Muscle of leg (tissue), 11 donors: ENCODE data around the gene ARHGEF37. TPM values are rescaled to one million over a fixed set of nuclear protein-coding genes. Genes with fewer than 3 reads are reported as not detected.
"Not testable (repeated sequence)": the region's sequence is repeated elsewhere in the genome, so short reads cannot be mapped to it uniquely, and the experiment has no call there.

Experiments used
- DNase-seq: peaks from one replicate; pipeline ENCODE4 v3.0.0; 2013
- H3K27ac ChIP-seq: one replicate; pipeline ENCODE4 v1.5.1; 2013; ENCODE audit warnings: mild to moderate bottlenecking, low read length, control low read depth
- H3K27me3 ChIP-seq: one replicate; pipeline ENCODE4 v1.6.1; 2013; ENCODE audit warnings: low read length; ENCODE audit not compliant: control insufficient read depth, insufficient read depth
- H3K36me3 ChIP-seq: one replicate; pipeline ENCODE4 v1.6.1; 2013; ENCODE audit warnings: low read length; ENCODE audit not compliant: control insufficient read depth, insufficient read depth
- H3K4me1 ChIP-seq: one replicate; pipeline ENCODE4 v1.6.1; 2013; ENCODE audit warnings: low read length; ENCODE audit not compliant: control insufficient read depth, insufficient read depth
- H3K4me3 ChIP-seq: one replicate; pipeline ENCODE4 v1.5.1; 2013; ENCODE audit warnings: low read length, control low read depth
- H3K9me3 ChIP-seq: replicated peaks from 2 replicates; pipeline ENCODE4 v1.6.1; 2013; ENCODE audit warnings: low read depth, low read length; ENCODE audit not compliant: control insufficient read depth
- WGBS: methylation state at CpG from one replicate; pipeline ENCODE4 v1.1.5; 2013; ENCODE audit warnings: missing lambda C conversion rate; ENCODE audit not compliant: insufficient coverage; 5-methylcytosine and 5-hydroxymethylcytosine counted together
- polyA plus RNA-seq, 8 donors: library from polyadenylated mRNA; unstranded; fragments of 120-200 nt; gene quantifications; one replicate each; pipeline versions ENCODE4 v1.2.1 to v1.2.3, GENCODE V29; 2013; ENCODE audit warnings: inconsistent platforms in 1 of 8, low replicate concordance in 1 of 8; ENCODE audit not compliant: insufficient read length in 8 of 8, insufficient read depth in 1 of 8
- total RNA-seq: library from RNA; stranded (reverse); fragments of 120-200 nt; gene quantifications from one replicate; pipeline ENCODE4 v1.2.4, GENCODE V29; 2013

Gene ARHGEF37
- total and polyA plus RNA-seq, 9 donors = 2.8 to 4.2 (median 3.7) TPM

DNA sequence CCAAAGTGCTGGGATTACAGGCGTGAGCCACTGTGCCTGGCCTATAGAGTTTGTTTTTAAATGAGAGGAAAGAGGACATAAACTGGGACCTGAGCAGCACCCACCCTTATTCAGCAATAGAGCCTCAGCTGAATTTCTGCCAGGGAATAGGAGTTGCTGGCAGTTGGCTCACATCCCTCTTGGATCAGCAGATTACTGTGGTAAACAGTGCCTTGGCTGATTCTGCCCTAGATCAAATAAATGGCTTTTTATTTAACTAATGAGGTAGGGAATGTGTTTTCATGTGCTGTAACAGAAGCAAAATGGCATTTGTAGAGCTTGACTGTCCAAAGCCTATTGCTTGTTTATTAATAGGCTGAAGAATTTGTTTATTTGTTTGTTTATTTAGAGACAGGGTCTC is 2.1 kb downstream of the ARHGEF37 start:
- H3K36me3 ChIP-seq = no peaks in the 10 kb centered on the region
- peak; percentile 58 for DNase-seq
- no peaks in the 10 kb centered on the region for H3K9me3 ChIP-seq
- H3K27ac ChIP-seq = no peak overlapping the region
- H3K4me3 ChIP-seq = no peak overlapping the region
- no peaks in the 10 kb centered on the region for H3K27me3 ChIP-seq
- WGBS = no CpG with 5 or more reads among the region's 1 CpG
- peaks cover 23% of the 10 kb centered on the region for H3K4me1 ChIP-seq

DNA sequence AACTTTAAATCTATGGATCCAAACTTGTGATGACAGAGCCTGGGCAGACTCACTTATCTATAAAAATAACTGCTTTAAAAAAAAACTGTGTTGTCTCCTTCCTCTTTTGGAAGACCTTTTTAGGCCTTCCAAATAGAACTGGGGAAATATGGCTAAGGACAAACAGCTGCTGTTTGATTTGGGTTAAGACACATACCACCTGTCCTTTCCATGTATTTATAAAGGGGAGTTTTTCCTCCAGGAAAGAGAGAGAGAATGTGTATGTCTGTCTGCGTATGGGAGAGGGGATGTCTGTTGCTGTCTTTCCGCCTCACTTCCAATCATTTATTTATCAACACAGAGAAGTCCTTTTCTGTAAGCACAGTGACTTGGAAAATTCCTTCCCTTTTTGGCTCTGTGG is 2.8 kb downstream of the ARHGEF37 start:
- DNase-seq = peak; percentile 28
- H3K27me3 ChIP-seq = no peaks in the 10 kb centered on the region
- H3K4me1 ChIP-seq = peaks cover 23% of the 10 kb centered on the region
- no peaks in the 10 kb centered on the region for H3K9me3 ChIP-seq
- H3K4me3 ChIP-seq = no peak overlapping the region
- no CpG with 5 or more reads among the region's 2 CpGs for WGBS
- no peaks in the 10 kb centered on the region for H3K36me3 ChIP-seq
- peak overlapping the region; percentile 17 for H3K27ac ChIP-seq

DNA sequence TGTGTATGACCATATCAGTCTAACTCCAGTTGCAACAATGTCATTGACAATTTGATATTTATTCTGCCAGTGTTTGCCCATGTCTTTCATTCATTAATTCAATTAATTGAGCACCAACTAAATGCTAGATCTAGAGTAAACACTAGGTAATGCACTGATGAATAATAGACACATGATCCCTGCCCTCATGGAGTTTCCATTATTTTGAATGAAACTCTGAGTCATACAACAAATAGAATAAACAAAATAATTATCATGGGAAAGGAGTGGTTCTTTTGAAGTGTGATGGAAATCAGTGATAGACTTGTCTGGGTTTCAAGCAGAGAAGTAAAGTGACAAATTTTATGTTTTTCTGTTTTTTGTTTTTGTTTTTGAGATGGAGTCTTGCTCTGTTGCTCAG is 4.6 kb downstream of the ARHGEF37 start:
- DNase-seq = no peak
- Histone ChIP-seq H3K9me3 (no peaks in the 10 kb centered on the region), H3K4me3 (no peak overlapping the region), H3K27me3 (no peaks in the 10 kb centered on the region), H3K36me3 (no peaks in the 10 kb centered on the region), H3K4me1 (peaks cover 20% of the 10 kb centered on the region), H3K27ac (no peak overlapping the region)

DNA sequence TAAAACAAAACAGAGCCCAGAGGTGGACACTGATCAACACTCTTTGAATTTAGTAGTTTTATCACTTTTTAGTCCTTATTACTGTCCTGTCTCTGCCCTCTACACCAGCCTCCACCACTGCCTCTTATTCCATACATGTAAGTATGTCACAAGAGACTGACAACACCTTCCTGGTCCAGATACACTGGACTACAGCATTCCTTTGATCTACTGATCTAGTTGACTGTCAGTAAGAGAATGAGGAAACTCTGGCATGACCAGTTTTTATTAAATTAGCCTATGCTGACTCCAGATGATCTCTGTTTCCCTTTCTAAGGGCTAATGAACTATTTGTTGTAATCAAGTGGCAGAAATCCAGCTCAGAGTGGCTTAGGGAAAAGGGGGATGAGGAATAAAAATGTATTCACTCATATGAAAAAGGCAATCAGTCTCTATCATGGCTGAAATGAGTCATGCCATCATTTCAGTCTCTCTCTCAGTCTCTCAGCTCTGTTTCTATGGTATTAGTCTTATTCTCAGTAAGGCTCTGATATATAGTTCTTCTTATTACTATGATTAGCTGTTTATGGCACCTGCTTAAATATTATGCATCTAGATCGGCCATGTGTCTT is 5.5 kb downstream of the ARHGEF37 start:
- Histone ChIP-seq H3K27ac (no peak overlapping the region), H3K4me3 (no peak overlapping the region), H3K36me3 (no peaks in the 10 kb centered on the region), H3K9me3 (no peaks in the 10 kb centered on the region), H3K4me1 (peaks cover 13% of the 10 kb centered on the region), H3K27me3 (no peaks in the 10 kb centered on the region)
- WGBS = no CpG with 5 or more reads among the region's 1 CpG
- DNase-seq = no peak

DNA sequence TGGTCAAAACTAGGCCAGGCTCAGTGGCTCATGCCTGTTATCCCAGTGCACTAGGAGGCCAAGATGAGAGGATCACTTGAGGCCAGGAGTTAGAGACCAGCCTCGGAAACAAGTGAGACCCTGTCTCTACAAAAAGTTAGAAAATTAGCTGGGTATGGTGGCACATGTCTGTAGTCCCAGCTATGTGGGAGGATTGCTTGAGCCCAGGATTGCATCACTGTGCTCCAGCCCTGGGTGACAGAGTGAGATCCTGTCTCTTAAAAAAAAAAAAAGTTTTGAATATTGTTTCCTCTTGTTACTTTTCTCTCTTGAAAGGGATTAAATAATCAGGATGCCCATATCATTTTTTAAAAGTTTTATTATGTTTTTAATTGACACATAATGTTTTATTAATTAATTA is 7.6 kb downstream of the ARHGEF37 start:
- Histone ChIP-seq H3K36me3 (no peaks in the 10 kb centered on the region), H3K9me3 (no peaks in the 10 kb centered on the region), H3K27ac (no peak overlapping the region), H3K4me3 (no peak overlapping the region), H3K4me1 (peaks cover 2% of the 10 kb centered on the region), H3K27me3 (no peaks in the 10 kb centered on the region)
- no peak for DNase-seq
- no CpG with 5 or more reads among the region's 1 CpG for WGBS

DNA sequence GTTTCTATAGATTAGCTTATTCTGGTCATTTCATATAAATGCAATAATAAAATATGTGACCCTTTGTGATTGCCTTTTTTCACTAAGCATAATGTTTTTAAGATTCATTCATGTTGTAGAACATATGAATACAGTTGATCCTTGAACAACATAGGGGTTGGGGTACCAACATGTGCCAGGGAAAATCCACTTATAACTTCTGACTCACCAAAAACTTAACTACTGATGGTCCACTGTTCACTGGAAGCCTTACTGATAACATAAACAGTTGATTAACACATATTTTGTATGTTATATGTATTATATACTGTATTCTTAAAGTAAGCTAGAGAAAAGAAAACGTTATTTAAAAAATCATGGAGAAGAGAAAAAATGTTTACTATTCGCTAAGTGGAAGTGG is 12.1 kb downstream of the ARHGEF37 start:
- Histone ChIP-seq H3K27me3 (no peaks in the 10 kb centered on the region), H3K4me1 (no peaks in the 10 kb centered on the region), H3K4me3 (no peak overlapping the region), H3K9me3 (no peaks in the 10 kb centered on the region), H3K36me3 (no peaks in the 10 kb centered on the region), H3K27ac (no peak overlapping the region)
- DNase-seq = no peak
- WGBS = 100% methylated on average over 1 of the region's 2 CpGs

DNA sequence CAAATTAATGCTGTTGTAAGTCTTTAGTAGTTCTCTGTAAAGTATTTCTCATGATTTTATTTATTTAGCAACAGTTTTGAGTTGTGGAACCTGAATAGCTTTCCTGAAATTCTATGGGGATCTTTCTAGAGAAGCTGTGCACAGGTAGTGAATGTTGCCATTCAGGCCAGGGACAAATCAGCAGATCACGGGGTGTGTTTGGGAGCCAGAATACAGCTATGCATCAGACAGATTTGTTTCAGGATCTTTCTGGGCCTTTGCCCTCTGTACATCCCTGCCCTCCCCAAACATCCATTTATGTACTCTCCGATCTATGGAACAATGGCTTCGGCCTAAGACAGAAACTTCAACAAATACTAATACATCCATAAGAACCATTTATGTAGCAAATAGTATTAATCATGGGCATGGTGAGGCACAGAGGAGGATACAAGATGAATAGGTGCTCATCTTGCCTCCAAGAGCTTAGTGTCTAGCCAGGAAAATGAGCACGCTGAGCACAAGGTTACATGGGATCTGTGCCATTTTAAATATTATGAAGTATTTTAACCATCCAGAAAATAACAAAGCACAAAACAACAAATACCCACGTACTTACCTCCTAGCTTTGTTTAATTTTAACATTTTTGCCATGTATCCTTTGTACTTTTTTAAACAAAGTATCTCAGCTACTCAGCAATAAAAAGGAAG is 13.1 kb downstream of the ARHGEF37 start:
- no peaks in the 10 kb centered on the region for H3K9me3 ChIP-seq
- WGBS = 86% methylated on average over 1 of the region's 5 CpGs
- H3K27ac ChIP-seq = no peak overlapping the region
- no peaks in the 10 kb centered on the region for H3K4me1 ChIP-seq
- no peaks in the 10 kb centered on the region for H3K36me3 ChIP-seq
- DNase-seq = no peak
- H3K27me3 ChIP-seq = no peaks in the 10 kb centered on the region
- H3K4me3 ChIP-seq = no peak overlapping the region

DNA sequence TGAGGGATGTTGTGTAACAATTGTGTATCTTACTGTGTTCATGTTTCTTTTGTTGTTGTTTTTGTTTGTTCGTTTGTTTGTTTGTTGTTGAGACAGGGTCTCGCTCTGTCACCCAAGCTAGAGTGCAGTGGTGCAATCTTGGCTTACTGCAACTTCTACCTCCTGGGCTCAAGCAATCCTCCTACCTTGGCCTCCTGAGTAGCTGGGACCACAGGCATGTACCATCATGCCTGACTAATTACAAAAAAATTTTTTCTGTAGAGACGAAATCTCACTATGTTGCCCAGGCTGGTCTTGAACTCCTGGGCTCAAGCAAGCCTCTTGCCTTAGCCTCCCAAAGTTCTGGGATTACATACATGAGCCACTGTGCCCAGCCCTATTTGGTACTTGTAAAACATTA is 13.8 kb downstream of the ARHGEF37 start:
- H3K27ac ChIP-seq, H3K4me3 ChIP-seq, H3K27me3 ChIP-seq, H3K9me3 ChIP-seq, DNase-seq, H3K4me1 ChIP-seq, H3K36me3 ChIP-seq: not testable (repeated sequence)
- 100% methylated on average over 1 of the region's 3 CpGs for WGBS

DNA sequence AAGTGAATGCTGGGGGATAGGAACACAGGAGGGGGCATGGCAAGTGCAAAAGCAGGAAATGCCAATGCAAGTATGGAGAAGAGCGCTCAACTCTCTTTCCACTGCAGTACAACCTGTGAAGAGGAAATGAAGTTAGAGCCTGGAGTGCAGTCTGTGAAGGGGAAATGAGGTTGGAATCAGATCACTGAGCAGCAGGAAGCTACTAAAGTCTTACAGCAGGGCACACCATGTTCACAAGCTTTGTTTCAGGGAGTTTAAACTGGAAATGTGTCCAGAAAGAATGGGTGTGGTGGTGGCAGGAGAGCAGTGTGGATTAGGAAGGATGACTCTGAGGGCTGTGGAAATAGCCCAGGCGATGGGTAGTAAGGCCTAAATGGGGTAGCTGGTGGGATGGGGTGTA is 15.4 kb downstream of the ARHGEF37 start:
- H3K27me3 ChIP-seq = no peaks in the 10 kb centered on the region
- H3K9me3 ChIP-seq = no peaks in the 10 kb centered on the region
- H3K27ac ChIP-seq = peak overlapping the region; percentile 36
- 66% methylated on average over 2 of the region's 2 CpGs for WGBS
- no peaks in the 10 kb centered on the region for H3K4me1 ChIP-seq
- DNase-seq = peak; percentile 20
- H3K4me3 ChIP-seq = no peak overlapping the region
- no peaks in the 10 kb centered on the region for H3K36me3 ChIP-seq

DNA sequence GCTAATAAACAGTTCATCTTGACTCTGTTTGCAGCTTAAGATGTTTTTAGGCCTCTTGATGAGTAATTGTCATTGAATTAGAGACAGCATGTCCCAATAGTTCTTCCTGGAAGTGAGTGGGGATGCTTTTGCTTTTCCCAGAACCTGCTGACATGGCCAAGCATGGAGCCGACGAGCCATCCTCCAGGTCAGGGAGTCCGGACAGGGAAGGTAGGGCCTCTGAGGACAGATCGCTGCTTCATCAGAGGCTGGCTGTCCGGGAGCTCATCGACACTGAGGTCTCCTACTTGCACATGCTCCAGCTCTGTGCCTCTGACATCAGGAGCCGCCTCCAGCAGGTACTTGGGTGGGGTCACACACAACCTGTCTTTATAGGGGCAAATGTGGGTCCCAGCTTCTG is 16.3 kb downstream of the ARHGEF37 start:
- 96% methylated on average over 7 of the region's 7 CpGs for WGBS
- no peak overlapping the region for H3K27ac ChIP-seq

DNA sequence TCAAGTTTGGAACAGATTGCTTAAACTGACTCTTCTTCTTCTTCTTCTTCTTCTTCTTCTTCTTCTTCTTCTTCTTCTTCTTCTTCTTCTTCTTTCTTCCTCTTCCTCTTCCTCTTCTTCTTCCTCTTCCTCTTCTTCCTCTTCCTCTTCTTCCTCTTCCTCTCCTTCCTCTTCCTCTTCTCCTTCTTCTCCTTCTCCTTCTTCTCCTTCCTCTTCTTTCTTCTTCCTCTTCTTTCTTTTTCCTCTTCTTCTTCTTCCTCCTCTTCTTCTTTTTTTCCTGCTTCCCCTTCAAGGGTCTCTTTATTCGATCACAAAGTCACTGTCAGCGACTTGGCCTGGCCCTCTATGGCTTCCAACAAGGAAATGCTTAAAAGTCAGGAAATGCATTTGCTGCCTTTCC is 16.9 kb downstream of the ARHGEF37 start:
- DNase-seq, H3K4me3 ChIP-seq, H3K36me3 ChIP-seq, H3K4me1 ChIP-seq, H3K27me3 ChIP-seq, H3K27ac ChIP-seq, H3K9me3 ChIP-seq: not testable (repeated sequence)
- WGBS = 93% methylated on average over 2 of the region's 2 CpGs

More for the DNA sequence above, 16.3 kb downstream of the ARHGEF37 start:
- DNase-seq = no peak
- Histone ChIP-seq H3K4me1 (no peaks in the 10 kb centered on the region), H3K9me3 (no peaks in the 10 kb centered on the region), H3K4me3 (no peak overlapping the region), H3K27me3 (no peaks in the 10 kb centered on the region), H3K36me3 (no peaks in the 10 kb centered on the region)
